IMR-90 (cell line): ENCODE measurements around the gene RRP1.
"Not testable (repeated sequence)": the region's sequence is repeated elsewhere in the genome, so short reads cannot be mapped to it uniquely, and the experiment has no call there.

Source experiments
- CEBPB ChIP-seq: IDR thresholded peaks from 2 replicates; pipeline ENCODE4 v1.6.1; 2012; ENCODE audit warnings: low read depth, low read length, improper control_type of control experiment
- CTCF ChIP-seq: conservative IDR thresholded peaks from 2 replicates; pipeline ENCODE4 v1.5.1; 2012; ENCODE audit warnings: mild to moderate bottlenecking, low read depth, low read length, improper control_type of control experiment

- TF ChIP-seq CTCF, CEBPB: not testable (repeated sequence)
These were observed 32.8 kb downstream of the RRP1 start for GRCh38 chr21:43822166-43822565.
